Right lobe of liver (tissue), 4 donors: ENCODE data around the gene MRPS15.

ENCODE experiments used
- CTCF ChIP-seq, 4 donors: fragments of 200-600 bp in 3 of 4; fragments of 450-650 bp in 1 of 4; IDR thresholded peaks; one replicate each; pipeline versions ENCODE4 v1.5.1 to v1.8.0; 2016 to 2022; ENCODE audit warnings: antibody characterized with exemption in 4 of 4, mild to moderate bottlenecking in 2 of 4
- POLR2A ChIP-seq: fragments of 450-650 bp; IDR thresholded peaks from one replicate; pipeline ENCODE4 v1.6.1; 2017; ENCODE audit warnings: antibody characterized with exemption, mild to moderate bottlenecking
- donor health status: DM: no; HTN: no; CAD: no.
- donor health status: DM: no; HTN: no; CAD: no.
- donor health status: DM: no; HTN: yes; CAD: no.

GRCh38 chr1:36440646-36441045 lies 23.5 kb downstream of the MRPS15 start:
- no peak for TF ChIP-seq CTCF (IDR thresholded peaks at IDR 0.05)
- TF ChIP-seq POLR2A = no peak
